GM21381 (cell line): ENCODE data around the gene FLVCR2.
"Not testable (repeated sequence)": the region's sequence is repeated elsewhere in the genome, so short reads cannot be mapped to it uniquely, and the experiment has no call there.

Experiments used
- ATAC-seq: cut with Tn5 transposase; IDR thresholded peaks from one replicate; pipeline ENCODE4 v1.9.1; 2021; ENCODE audit warnings: mild to moderate bottlenecking, moderate library complexity; ENCODE audit not compliant: unreplicated experiment

FLVCR2 gene

DNA sequence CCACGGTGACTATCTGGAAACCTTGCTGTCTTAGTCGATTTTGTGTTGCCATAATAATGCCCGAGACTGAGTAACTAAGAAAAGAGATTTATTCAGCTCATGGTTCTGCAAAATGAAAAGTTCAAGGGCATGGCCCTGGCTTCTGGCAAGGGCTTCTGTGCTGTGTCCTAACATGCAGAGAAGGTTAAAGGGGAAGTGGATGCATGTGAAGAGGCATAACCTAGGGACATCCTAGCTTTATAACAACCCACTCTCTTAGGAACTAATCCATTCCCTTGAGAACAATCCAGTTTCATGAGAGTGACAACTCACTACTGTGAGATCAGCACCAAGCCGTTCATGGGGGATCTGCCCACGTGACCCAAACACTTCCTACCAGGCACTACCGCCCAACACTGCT lies 11.5 kb downstream of the FLVCR2 start:
- no peak for ATAC-seq

DNA sequence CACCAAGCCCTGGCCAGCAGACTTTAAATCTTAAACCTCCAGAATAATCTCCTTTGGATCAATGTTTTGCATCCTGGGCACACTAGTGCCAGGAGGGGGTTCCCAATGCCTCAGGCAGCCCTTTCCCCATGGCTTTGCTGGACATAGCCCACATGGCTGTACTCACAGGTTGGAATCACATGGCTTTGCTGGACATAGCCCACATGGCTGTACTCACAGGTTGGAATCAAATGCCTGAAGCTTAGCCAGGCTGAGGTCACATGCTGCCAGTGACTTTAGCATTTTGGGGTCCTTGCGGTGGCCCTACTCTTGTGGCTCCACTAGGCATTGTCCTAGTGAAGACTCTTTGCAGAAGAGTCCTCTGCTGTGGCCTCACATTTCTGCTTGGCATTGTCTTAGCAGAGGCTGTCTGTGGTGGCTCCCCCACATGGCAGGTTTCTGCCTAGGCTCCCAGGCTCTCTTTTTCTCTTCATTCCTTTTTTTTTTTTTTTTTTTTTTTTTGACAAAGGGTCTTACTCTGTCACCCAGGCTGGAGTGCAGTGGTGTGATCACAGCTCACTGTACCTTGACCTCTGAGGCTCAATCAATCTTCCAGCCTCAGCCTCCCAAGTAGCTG lies 13.0 kb downstream of the FLVCR2 start:
- ATAC-seq: no peak

GRCh38 chr14:75591987-75592575 lies 13.7 kb downstream of the FLVCR2 start:
- no peak for ATAC-seq

GRCh38 chr14:75595226-75595625 lies 16.8 kb downstream of the FLVCR2 start:
- ATAC-seq: no peak

GRCh38 chr14:75597149-75597548 lies 18.7 kb downstream of the FLVCR2 start:
- ATAC-seq: no peak

DNA sequence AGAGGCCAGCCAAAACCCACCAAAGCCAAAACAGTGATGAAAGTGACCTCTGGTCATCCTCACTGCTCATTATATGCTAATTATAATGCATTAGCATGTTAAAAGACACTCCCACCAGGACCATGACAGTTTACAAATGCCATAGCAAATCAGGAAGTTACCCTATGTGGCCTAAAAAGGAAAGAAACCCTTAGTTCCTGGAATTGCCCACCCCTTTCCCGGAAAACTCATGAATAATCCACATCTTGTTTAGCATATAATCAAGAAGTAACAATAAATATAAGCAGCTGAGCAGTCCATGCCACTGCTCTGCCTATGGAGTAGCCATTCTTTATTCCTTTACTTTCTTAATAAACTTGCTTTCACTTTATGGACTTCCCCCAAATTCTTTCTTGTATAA lies 21.7 kb downstream of the FLVCR2 start:
- not testable (repeated sequence) for ATAC-seq

DNA sequence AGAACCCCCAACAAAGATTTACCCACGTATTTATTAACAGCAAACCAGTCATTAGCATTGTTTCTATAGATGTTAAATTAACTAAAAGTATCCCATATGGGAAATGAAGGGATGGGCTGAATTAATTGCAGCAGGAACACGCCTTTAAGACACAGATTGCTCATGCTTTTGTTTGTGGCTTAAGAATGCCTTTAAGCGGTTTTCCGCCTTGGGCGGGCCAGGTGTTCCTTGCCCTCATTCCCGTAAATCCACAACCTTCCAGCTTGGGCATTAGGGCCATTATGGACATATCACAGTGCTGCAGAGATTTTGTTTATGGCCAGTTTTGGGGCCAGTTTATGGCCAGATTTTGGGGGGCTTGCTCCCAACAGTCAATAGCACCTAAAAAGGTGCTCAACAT lies 22.6 kb downstream of the FLVCR2 start:
- not testable (repeated sequence) for ATAC-seq

DNA sequence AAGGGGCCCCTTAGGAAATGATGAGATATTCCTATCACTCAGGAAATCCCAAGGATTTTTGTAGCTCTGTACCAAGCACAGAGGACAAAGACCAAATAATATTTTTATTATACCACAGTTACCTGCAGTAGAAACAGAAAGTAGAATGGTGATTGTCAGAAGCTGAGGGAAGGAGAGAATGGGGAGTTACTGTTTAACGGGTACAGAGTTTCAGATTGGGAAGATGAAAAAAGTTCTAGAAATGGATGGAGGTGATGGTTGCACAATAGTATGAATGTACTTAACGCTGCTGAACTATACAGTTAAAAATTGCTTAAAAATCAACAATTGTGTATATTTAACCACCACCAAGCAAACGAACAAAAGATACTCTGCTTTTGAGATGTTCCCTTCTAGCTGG lies 24.1 kb downstream of the FLVCR2 start:
- no peak for ATAC-seq

GRCh38 chr14:75604979-75605851 lies 26.8 kb downstream of the FLVCR2 start:
- ATAC-seq: no peak

DNA sequence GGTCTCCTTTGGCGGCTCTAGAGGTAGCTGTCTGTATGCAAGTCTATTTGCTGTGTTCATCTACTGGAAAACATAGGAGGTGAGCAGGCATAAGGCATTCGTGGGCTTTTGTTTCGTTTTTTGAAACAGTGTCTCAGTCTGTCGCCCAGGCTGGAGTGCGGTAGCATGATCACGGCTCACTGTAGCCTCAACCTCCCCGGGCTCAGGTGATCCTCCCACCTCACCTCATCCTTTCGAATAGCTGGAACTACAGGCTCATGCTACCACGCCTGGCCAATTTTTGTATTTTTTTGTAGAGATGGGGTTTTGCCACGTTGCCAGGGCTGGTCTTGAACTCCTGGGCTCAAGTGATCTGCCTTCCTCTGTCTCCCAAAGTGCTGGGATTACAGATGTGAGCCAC lies 27.5 kb downstream of the FLVCR2 start:
- no peak for ATAC-seq

- no peak for ATAC-seq
Observed at GRCh38 chr14:75607044-75607443, 28.6 kb downstream of the FLVCR2 start.

DNA sequence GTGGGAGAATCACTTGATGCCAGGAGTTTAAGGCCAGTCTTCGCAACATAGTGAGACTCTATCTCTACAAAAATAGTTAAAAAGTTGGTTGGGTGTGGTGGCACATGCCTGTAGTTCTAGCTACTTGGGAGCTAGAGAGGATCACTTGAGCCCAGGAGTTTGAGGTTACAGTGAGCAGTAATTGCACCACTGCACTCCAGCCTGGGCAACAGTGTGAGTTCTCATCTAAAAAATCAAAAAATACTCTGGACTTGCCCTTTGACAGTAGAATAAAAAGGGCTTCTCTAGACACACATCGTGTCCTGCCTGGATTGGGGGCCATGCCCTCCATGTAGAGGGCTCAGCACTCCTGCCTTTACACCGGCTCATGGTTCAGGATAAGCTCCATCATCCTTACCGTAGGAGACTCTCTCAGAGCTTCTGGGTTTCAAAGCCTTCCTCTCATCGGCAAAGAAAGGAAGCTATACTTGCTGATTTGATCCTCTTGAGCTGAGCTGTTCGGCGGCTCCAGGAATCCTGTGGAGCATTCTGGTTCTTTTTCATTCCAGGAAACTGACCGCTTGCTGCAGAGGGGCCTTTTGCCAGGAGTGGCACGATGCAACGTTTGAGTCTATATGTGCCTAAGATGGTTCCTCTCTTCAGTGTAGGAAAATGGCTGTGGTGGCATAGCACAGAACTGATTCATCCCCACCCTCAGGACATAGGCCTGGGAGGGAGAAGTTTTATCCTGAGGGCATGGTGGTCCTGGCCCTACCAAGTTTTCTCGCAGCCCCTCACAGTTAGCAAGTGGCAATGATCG lies 29.6 kb downstream of the FLVCR2 start:
- no peak for ATAC-seq

DNA sequence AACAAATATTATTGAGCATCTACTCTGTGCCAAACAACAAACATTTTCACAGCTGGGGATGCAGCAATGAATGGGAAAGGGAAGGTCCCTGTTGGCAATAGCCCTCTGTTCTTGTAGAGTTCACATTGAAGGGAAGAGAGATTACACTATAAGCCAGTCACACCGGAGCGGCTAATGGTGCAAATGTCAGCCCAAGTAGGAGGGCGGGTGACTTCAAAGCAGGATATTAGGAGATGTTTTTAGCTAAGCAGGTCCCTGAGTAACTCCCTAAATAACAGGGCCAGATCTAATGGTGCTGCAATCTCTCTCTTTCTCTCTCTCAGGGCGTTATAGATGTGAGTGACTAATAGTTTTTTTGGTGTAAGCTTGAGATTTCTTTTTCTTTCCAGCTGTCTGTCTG lies 30.7 kb downstream of the FLVCR2 start:
- no peak for ATAC-seq

GRCh38 chr14:75609606-75610475 lies 31.4 kb downstream of the FLVCR2 start:
- no peak for ATAC-seq

- ATAC-seq: no peak
Observed at GRCh38 chr14:75610834-75611233, 32.4 kb downstream of the FLVCR2 start.

- ATAC-seq: no peak
Observed at GRCh38 chr14:75612157-75612556, 33.7 kb downstream of the FLVCR2 start.

DNA sequence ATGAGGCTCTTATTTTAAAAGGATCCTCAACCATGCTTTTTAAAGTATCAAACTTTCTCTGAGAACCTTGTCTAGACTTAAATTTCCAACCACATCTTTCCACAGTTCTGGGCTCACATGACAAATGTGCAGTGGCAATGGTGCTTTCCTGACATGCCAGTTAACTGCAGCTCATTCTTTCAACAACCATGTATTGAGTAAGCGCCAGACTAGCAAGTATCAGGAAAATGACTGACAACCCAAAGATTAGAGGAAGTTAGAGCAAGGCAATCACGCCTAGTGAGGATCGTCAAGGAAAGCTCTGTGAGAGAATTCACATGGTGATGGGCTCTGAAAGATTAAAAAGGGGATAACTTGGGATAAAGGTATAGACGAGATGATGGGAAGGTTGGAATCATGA lies 35.8 kb downstream of the FLVCR2 start:
- no peak for ATAC-seq

DNA sequence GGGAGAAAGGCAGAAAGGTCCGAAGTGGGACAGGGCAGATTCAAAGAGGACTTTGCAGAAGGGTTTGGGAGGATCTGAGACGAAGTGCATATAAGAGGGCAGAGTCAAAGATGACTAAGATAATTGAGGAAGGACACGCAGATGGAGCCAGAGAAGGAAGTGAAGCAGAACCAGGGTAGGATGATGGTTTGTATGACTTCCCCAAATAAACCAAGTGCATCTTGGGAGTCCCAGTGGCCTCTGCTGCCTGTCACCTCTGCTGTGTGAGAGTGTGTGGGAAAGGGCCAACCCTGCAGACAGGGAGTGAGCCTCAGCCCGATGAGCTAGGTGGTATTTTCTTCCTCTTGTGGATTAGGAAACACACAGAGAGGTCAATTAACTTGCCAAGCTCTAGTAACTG lies 36.8 kb downstream of the FLVCR2 start:
- no peak for ATAC-seq

GRCh38 chr14:75619548-75619947 lies 41.1 kb downstream of the FLVCR2 start:
- ATAC-seq: no peak

GRCh38 chr14:75625034-75625433 lies 46.6 kb downstream of the FLVCR2 start:
- no peak for ATAC-seq
